H9 (cell line): Measurements from ENCODE around the gene IGSF11. TPM values are rescaled to one million over a fixed set of nuclear protein-coding genes. Genes with fewer than 3 reads are reported as not detected.
"Not testable (repeated sequence)": the region's sequence is repeated elsewhere in the genome, so short reads cannot be mapped to it uniquely, and the experiment has no call there.

Experiments used
- DNase-seq: peaks from one replicate; pipeline ENCODE4 v3.0.0-alpha.2; 2017
- H2AFZ ChIP-seq: one replicate; pipeline ENCODE4 v1.6.1; 2013; ENCODE audit warnings: mild to moderate bottlenecking, low read length, control low read depth, moderate library complexity
- H2AK5ac ChIP-seq: 2 replicates; pipeline ENCODE4 v1.6.1; 2013; ENCODE audit warnings: low read length, control low read depth, mixed read lengths; ENCODE audit not compliant: insufficient read length
- H2BK120ac ChIP-seq: one replicate; pipeline ENCODE4 v1.6.1; 2013; ENCODE audit warnings: low read depth, mild to moderate bottlenecking, low read length, control low read depth, inconsistent platforms; ENCODE audit not compliant: poor library complexity, severe bottlenecking
- H2BK12ac ChIP-seq: 2 replicates; pipeline ENCODE4 v1.6.1; 2013; ENCODE audit warnings: low read length, control low read depth, mixed read lengths, low read depth; ENCODE audit not compliant: insufficient read length
- H2BK15ac ChIP-seq: 2 replicates; pipeline ENCODE4 v1.6.1; 2013; ENCODE audit warnings: low read depth, low read length, control low read depth
- H2BK20ac ChIP-seq: one replicate; pipeline ENCODE4 v1.6.1; 2013; ENCODE audit warnings: low read depth, mild to moderate bottlenecking, low read length, control low read depth, inconsistent platforms; ENCODE audit not compliant: poor library complexity, severe bottlenecking
- H2BK5ac ChIP-seq: 2 replicates; pipeline ENCODE4 v1.6.1; 2013; ENCODE audit warnings: low read length, control low read depth, mixed read lengths; ENCODE audit not compliant: insufficient read length
- H3K14ac ChIP-seq: 2 replicates; pipeline ENCODE4 v1.6.1; 2013; ENCODE audit warnings: low read length, control low read depth; ENCODE audit not compliant: insufficient read depth
- H3K18ac ChIP-seq: 2 replicates; pipeline ENCODE4 v1.6.1; 2013; ENCODE audit warnings: low read depth, mild to moderate bottlenecking, mixed read lengths, low read length, control low read depth; ENCODE audit not compliant: insufficient read length
- H3K23ac ChIP-seq: 2 replicates; pipeline ENCODE4 v1.6.1; 2013; ENCODE audit warnings: low read length, control low read depth, mixed read lengths, low read depth; ENCODE audit not compliant: insufficient read length
- H3K23me2 ChIP-seq: 2 replicates; pipeline ENCODE4 v1.6.1; 2013; ENCODE audit warnings: low read depth, mild to moderate bottlenecking, mixed read lengths, low read length, control low read depth; ENCODE audit not compliant: insufficient read length, poor library complexity, severe bottlenecking
- H3K27ac ChIP-seq: 2 replicates; pipeline ENCODE4 v1.5.1; 2013; ENCODE audit warnings: low read length, control low read depth, mixed read lengths, low read depth; ENCODE audit not compliant: insufficient read length
- H3K27me3 ChIP-seq: 2 replicates; pipeline ENCODE4 v1.6.1; 2013; ENCODE audit warnings: low read length, control low read depth, inconsistent platforms; ENCODE audit not compliant: insufficient read depth
- H3K4ac ChIP-seq: 2 replicates; pipeline ENCODE4 v1.6.1; 2013; ENCODE audit warnings: low read depth, mild to moderate bottlenecking, control low read depth, inconsistent platforms, low read length, moderate library complexity
- H3K4me1 ChIP-seq: 2 replicates; pipeline ENCODE4 v1.6.1; 2013; ENCODE audit warnings: low read length, control low read depth, inconsistent platforms; ENCODE audit not compliant: insufficient read depth
- H3K4me2 ChIP-seq: 2 replicates; pipeline ENCODE4 v1.6.1; 2013; ENCODE audit warnings: low read length, control low read depth, mixed read lengths; ENCODE audit not compliant: insufficient read length, insufficient read depth
- H3K56ac ChIP-seq: 2 replicates; pipeline ENCODE4 v1.6.1; 2013; ENCODE audit warnings: low read depth, mild to moderate bottlenecking, mixed read lengths, low read length, control low read depth; ENCODE audit not compliant: insufficient read length
- H3K79me1 ChIP-seq: 2 replicates; pipeline ENCODE4 v1.6.1; 2013; ENCODE audit warnings: low read depth, mild to moderate bottlenecking, moderate library complexity, low read length, control low read depth, inconsistent platforms; ENCODE audit not compliant: insufficient read depth, poor library complexity, severe bottlenecking
- H3K79me2 ChIP-seq: 2 replicates; pipeline ENCODE4 v1.6.1; 2013; ENCODE audit warnings: low read length, control low read depth, inconsistent platforms; ENCODE audit not compliant: insufficient read depth
- H3K9ac ChIP-seq: 2 replicates; pipeline ENCODE4 v1.6.1; 2013; ENCODE audit warnings: low read length, control low read depth, mixed read lengths; ENCODE audit not compliant: insufficient read length; ENCODE audit errors: extremely low read depth
- H3K9me3 ChIP-seq: one replicate; pipeline ENCODE4 v1.6.1; 2013; ENCODE audit warnings: low read depth, low read length, inconsistent platforms; ENCODE audit not compliant: control insufficient read depth
- H3T11ph ChIP-seq: one replicate; pipeline ENCODE4 v1.6.1; 2013; ENCODE audit warnings: mild to moderate bottlenecking, low read length, control low read depth, inconsistent platforms
- H4K20me1 ChIP-seq: one replicate; pipeline ENCODE4 v1.6.1; 2013; ENCODE audit not compliant: control insufficient read depth, insufficient read length, insufficient read depth
- H4K5ac ChIP-seq: 2 replicates; pipeline ENCODE4 v1.6.1; 2013; ENCODE audit warnings: low read depth, mild to moderate bottlenecking, mixed read lengths, low read length, control low read depth; ENCODE audit not compliant: insufficient read length
- H4K8ac ChIP-seq: replicated peaks from 2 replicates; pipeline ENCODE4 v1.6.1; 2013; ENCODE audit warnings: low read length, control low read depth, mixed read lengths, low read depth; ENCODE audit not compliant: insufficient read length
- H4K91ac ChIP-seq: 2 replicates; pipeline ENCODE4 v1.6.1; 2013; ENCODE audit warnings: low read depth, mild to moderate bottlenecking, moderate library complexity, mixed read lengths, low read length, control low read depth; ENCODE audit not compliant: insufficient read length
- H3K27ac Mint-ChIP-seq, 3 experiments: 2 replicates in 2 of 3; 3 replicates in 1 of 3; pipeline ENCODE4 v1.8.0; 2020 to 2021; ENCODE audit warnings: mixed read lengths in 3 of 3, mild to moderate bottlenecking in 1 of 3, moderate library complexity in 1 of 3
- H3K27me3 Mint-ChIP-seq: 2 replicates; pipeline ENCODE4 v1.8.0; 2021; ENCODE audit warnings: low read depth, mild to moderate bottlenecking, moderate library complexity, mixed read lengths
- H3K36me3 Mint-ChIP-seq, 3 experiments: 2 replicates in 2 of 3; 3 replicates in 1 of 3; pipeline ENCODE4 v1.8.0; 2020 to 2021; ENCODE audit warnings: low read depth in 3 of 3, mixed read lengths in 3 of 3; ENCODE audit not compliant: insufficient read depth in 1 of 3
- H3K4me1 Mint-ChIP-seq, 2 experiments: 2 replicates each; pipeline ENCODE4 v1.8.0; 2020; ENCODE audit warnings: mixed read lengths in 2 of 2
- H3K4me3 Mint-ChIP-seq, 2 experiments: 2 replicates in 1 of 2; 3 replicates in 1 of 2; pipeline ENCODE4 v1.8.0; 2020 to 2021; ENCODE audit warnings: mild to moderate bottlenecking in 2 of 2, mixed read lengths in 2 of 2, moderate library complexity in 1 of 2
- H3K9me3 Mint-ChIP-seq, 2 experiments: 2 replicates in 1 of 2; 3 replicates in 1 of 2; pipeline ENCODE4 v1.8.0; 2020; ENCODE audit warnings: mild to moderate bottlenecking in 2 of 2, mixed read lengths in 2 of 2, moderate library complexity in 1 of 2
- CTCF ChIP-seq: fragments of 200-600 bp; sonication (generic); conservative IDR thresholded peaks from 3 replicates; pipeline ENCODE4 v1.8.0; 2021; ENCODE audit warnings: antibody characterized with exemption, mild to moderate bottlenecking
- WGBS: extraction: QIAGEN DNeasy Blood & Tissue Kit; methylation state at CpG from one replicate; pipeline ENCODE4 v1.1.7; 2013; ENCODE audit warnings: missing lambda C conversion rate, low lambda C conversion rate, mixed read lengths; ENCODE audit not compliant: insufficient read length; ENCODE audit errors: extremely low coverage; 5-methylcytosine and 5-hydroxymethylcytosine counted together
- total RNA-seq: library from RNA; stranded (reverse); gene quantifications from 2 replicates; pipeline ENCODE4 v1.2.1, GENCODE V29; 2021

Gene IGSF11
- total RNA-seq, 1 experiment from 2014 or later: 1.6 TPM

GRCh38 chr3:119073258-119074001, 38.8 kb upstream of the IGSF11 start:
- Histone ChIP-seq H2AK5ac (no peak overlapping the region), H4K5ac (no peak overlapping the region), H3K4ac (no peak overlapping the region), H2BK120ac (no peak overlapping the region), H3K79me2 (no peaks in the 10 kb centered on the region), H2BK12ac (no peak overlapping the region), H4K91ac (no peak overlapping the region), H3T11ph (no peak overlapping the region), H3K27me3 (no peaks in the 10 kb centered on the region), H2BK15ac (no peak overlapping the region), H3K9ac (no peak overlapping the region), H4K8ac (no peak overlapping the region), H3K56ac (no peak overlapping the region), H3K18ac (no peak overlapping the region), H3K9me3 (no peaks in the 10 kb centered on the region), H3K4me2 (no peak overlapping the region), H3K4me1 (no peaks in the 10 kb centered on the region), H2AFZ (no peak overlapping the region), H3K23me2 (no peaks in the 10 kb centered on the region), H3K23ac (no peak overlapping the region), H2BK5ac (no peak overlapping the region), H3K79me1 (no peaks in the 10 kb centered on the region), H3K14ac (no peak overlapping the region), H2BK20ac (no peak overlapping the region), H4K20me1 (no peaks in the 10 kb centered on the region), H3K27ac (no peak overlapping the region)
- H3K27me3 Mint-ChIP-seq: no peaks in the 10 kb centered on the region
- H3K4me1 Mint-ChIP-seq: no peaks in the 10 kb centered on the region
- no CpG with 5 or more reads among the region's 36 CpGs for WGBS
- no peak for DNase-seq
- H3K27ac Mint-ChIP-seq: no peak overlapping the region
- H3K9me3 Mint-ChIP-seq: peaks cover 34 to 37% of the 10 kb centered on the region in 2 experiments
- no peak for TF ChIP-seq CTCF
- H3K36me3 Mint-ChIP-seq: peaks cover 9 to 24% (median 13%) of the 10 kb centered on the region in 3 experiments; a peak in 6 of 7 replicates
- no peak overlapping the region for H3K4me3 Mint-ChIP-seq

- not testable (repeated sequence) for DNase-seq, H2BK15ac ChIP-seq
Measured at GRCh38 chr3:119072451-119072850, 37.8 kb upstream of the IGSF11 start.

More at GRCh38 chr3:119072451-119072850, 37.8 kb upstream of the IGSF11 start:
- not testable (repeated sequence) for H3K9ac ChIP-seq, H3K79me1 ChIP-seq, H3K4me3 Mint-ChIP-seq, H3K79me2 ChIP-seq, H3K4me2 ChIP-seq, H3K27me3 Mint-ChIP-seq, H2AK5ac ChIP-seq, H4K91ac ChIP-seq, H3K14ac ChIP-seq, H2BK5ac ChIP-seq, H4K20me1 ChIP-seq, H3K27me3 ChIP-seq, H3K27ac ChIP-seq, H3K56ac ChIP-seq, H4K5ac ChIP-seq, H3K9me3 ChIP-seq, H3K4me1 Mint-ChIP-seq, H3K27ac Mint-ChIP-seq, H2AFZ ChIP-seq, H3K23ac ChIP-seq, H3T11ph ChIP-seq, H2BK20ac ChIP-seq, H3K23me2 ChIP-seq, H2BK12ac ChIP-seq, H4K8ac ChIP-seq, H3K4ac ChIP-seq, H3K4me1 ChIP-seq, H2BK120ac ChIP-seq, H3K18ac ChIP-seq
- no CpG with 5 or more reads among the region's 15 CpGs for WGBS
- H3K9me3 Mint-ChIP-seq: peaks cover 32 to 33% of the 10 kb centered on the region in 2 experiments
- H3K36me3 Mint-ChIP-seq: peaks cover 9 to 24% (median 11%) of the 10 kb centered on the region in 3 experiments; a peak in 6 of 7 replicates
